Activated CD4-positive, alpha-beta T cell treated with anti-CD3 and anti-CD28 coated beads, Interleukin-2, Interleukin-6, amounts not matched to agents 100 ng/mL and 50 ng/mL, durations not matched to agents 16 hours and 8 hours (primary cell): ENCODE data around the gene MYF5.

Experiments
- DNase-seq: peaks from one replicate; pipeline ENCODE4 v3.0.0-alpha.2; 2020

MYF5 gene

GRCh38 chr12:80708259-80708974 is 8.3 kb upstream of the MYF5 start:
- no peak for DNase-seq

- DNase-seq, result no peak
Measured at GRCh38 chr12:80708975-80709328, 7.8 kb upstream of the MYF5 start.

GRCh38 chr12:80709811-80710726 is 6.6 kb upstream of the MYF5 start:
- peak; percentile 4 for DNase-seq

- no peak for DNase-seq
Measured at GRCh38 chr12:80710727-80711449, 5.8 kb upstream of the MYF5 start.

- DNase-seq, result no peak
Measured at GRCh38 chr12:80711866-80712265, 4.8 kb upstream of the MYF5 start.

- DNase-seq, result no peak
Measured at GRCh38 chr12:80712866-80713265, 3.8 kb upstream of the MYF5 start.

- DNase-seq, result no peak
Measured at GRCh38 chr12:80713419-80713818, 3.3 kb upstream of the MYF5 start.

- no peak for DNase-seq
Measured at GRCh38 chr12:80714055-80714454, 2.7 kb upstream of the MYF5 start.

GRCh38 chr12:80714846-80715245 is 1.9 kb upstream of the MYF5 start:
- DNase-seq, result no peak

- DNase-seq, result no peak
Measured at GRCh38 chr12:80715713-80716249, 931 bp upstream of the MYF5 start.

- no peak for DNase-seq
Measured at GRCh38 chr12:80717856-80718255, 1.1 kb downstream of the MYF5 start.

- DNase-seq, result no peak
Measured at GRCh38 chr12:80720516-80720915, 3.8 kb downstream of the MYF5 start.

- DNase-seq, result no peak
Measured at GRCh38 chr12:80721326-80721725, 4.6 kb downstream of the MYF5 start.

- DNase-seq, result no peak
Measured at GRCh38 chr12:80745851-80746505, 29.3 kb downstream of the MYF5 start.

GRCh38 chr12:80747800-80748199 is 31.1 kb downstream of the MYF5 start:
- DNase-seq, result no peak

GRCh38 chr12:80749456-80749855 is 32.7 kb downstream of the MYF5 start:
- no peak for DNase-seq

GRCh38 chr12:80752464-80752863 is 35.8 kb downstream of the MYF5 start:
- no peak for DNase-seq

GRCh38 chr12:80754274-80754673 is 37.6 kb downstream of the MYF5 start:
- DNase-seq, result no peak

- no peak for DNase-seq
Measured at GRCh38 chr12:80756875-80757274, 40.2 kb downstream of the MYF5 start.

GRCh38 chr12:80761838-80762237 is 45.1 kb downstream of the MYF5 start:
- DNase-seq, result no peak

- peak; percentile 30 for DNase-seq
Measured at GRCh38 chr12:80763874-80764273, 47.2 kb downstream of the MYF5 start.

GRCh38 chr12:80766210-80766609 is 49.5 kb downstream of the MYF5 start:
- no peak for DNase-seq

GRCh38 chr12:80766897-80767296 is 50.2 kb downstream of the MYF5 start:
- no peak for DNase-seq
